Measurements from ENCODE around the gene UBE2O.

Gene UBE2O

GRCh38 chr17:76441686-76442340 is 11.1 kb downstream of the UBE2O start:
- H3K27me3 ChIP-seq (replicated peaks; ENCODE audit: insufficient read depth, low read length): no peaks in the 10 kb centered on the region
- H4K20me1 ChIP-seq (ENCODE audit: insufficient read depth, low read length): peaks cover 25% of the 10 kb centered on the region
- no peak for DNase-seq
- H2AFZ ChIP-seq (ENCODE audit: low read length): no peak overlapping the region
- TF ChIP-seq, protein P1, sequence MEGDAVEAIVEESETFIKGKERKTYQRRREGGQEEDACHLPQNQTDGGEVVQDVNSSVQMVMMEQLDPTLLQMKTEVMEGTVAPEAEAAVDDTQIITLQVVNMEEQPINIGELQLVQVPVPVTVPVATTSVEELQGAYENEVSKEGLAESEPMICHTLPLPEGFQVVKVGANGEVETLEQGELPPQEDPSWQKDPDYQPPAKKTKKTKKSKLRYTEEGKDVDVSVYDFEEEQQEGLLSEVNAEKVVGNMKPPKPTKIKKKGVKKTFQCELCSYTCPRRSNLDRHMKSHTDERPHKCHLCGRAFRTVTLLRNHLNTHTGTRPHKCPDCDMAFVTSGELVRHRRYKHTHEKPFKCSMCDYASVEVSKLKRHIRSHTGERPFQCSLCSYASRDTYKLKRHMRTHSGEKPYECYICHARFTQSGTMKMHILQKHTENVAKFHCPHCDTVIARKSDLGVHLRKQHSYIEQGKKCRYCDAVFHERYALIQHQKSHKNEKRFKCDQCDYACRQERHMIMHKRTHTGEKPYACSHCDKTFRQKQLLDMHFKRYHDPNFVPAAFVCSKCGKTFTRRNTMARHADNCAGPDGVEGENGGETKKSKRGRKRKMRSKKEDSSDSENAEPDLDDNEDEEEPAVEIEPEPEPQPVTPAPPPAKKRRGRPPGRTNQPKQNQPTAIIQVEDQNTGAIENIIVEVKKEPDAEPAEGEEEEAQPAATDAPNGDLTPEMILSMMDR (IDR thresholded peaks at IDR 0.05; ENCODE audit: low read length): no peak
- TF ChIP-seq EZH2 (optimal IDR thresholded peaks at IDR 0.05; ENCODE audit: low read depth, low read length) (no peak), EZH2phosphoT487 (IDR thresholded peaks at IDR 0.05; ENCODE audit: low read length) (no peak)
- no peak overlapping the region for H3K27ac ChIP-seq (ENCODE audit: low read length)
- no peaks in the 10 kb centered on the region for H3F3A ChIP-seq (ENCODE audit: insufficient read depth, low read length)
- no peak overlapping the region for H3K4me2 ChIP-seq (ENCODE audit: low read depth, low read length)
- H3K9me2 ChIP-seq (replicated peaks; ENCODE audit: insufficient read depth, low read length): no peaks in the 10 kb centered on the region
- no peaks in the 10 kb centered on the region; the same call in 1 of the 2 replicates for H3K4me1 ChIP-seq (ENCODE audit: low read length)
- no peaks in the 10 kb centered on the region for H3K36me3 ChIP-seq (replicated peaks; ENCODE audit: insufficient read depth, low read length)
- no peak overlapping the region for H3K9ac ChIP-seq (ENCODE audit: low read length)
- no peak overlapping the region for H3K4me3 ChIP-seq (ENCODE audit: low read length)
- H3K79me2 ChIP-seq (ENCODE audit: low read length): peaks cover 97% of the 10 kb centered on the region
- no peaks in the 10 kb centered on the region for H3K9me3 ChIP-seq (replicated peaks; ENCODE audit: insufficient read depth, low read length)

- Histone ChIP-seq H3K36me3 (replicated peaks; ENCODE audit: insufficient read depth, low read length) (no peaks in the 10 kb centered on the region), H3K9me2 (replicated peaks; ENCODE audit: insufficient read depth, low read length) (no peaks in the 10 kb centered on the region), H4K20me1 (ENCODE audit: insufficient read depth, low read length) (peaks cover 18% of the 10 kb centered on the region), H3K9ac (ENCODE audit: low read length) (no peak overlapping the region), H3K27ac (ENCODE audit: low read length) (no peak overlapping the region), H3K4me3 (ENCODE audit: low read length) (no peak overlapping the region), H3K27me3 (replicated peaks; ENCODE audit: insufficient read depth, low read length) (no peaks in the 10 kb centered on the region), H3K4me2 (ENCODE audit: low read depth, low read length) (no peak overlapping the region), H3F3A (ENCODE audit: insufficient read depth, low read length) (no peaks in the 10 kb centered on the region), H3K79me2 (ENCODE audit: low read length) (peaks cover 95% of the 10 kb centered on the region), H3K9me3 (replicated peaks; ENCODE audit: insufficient read depth, low read length) (no peaks in the 10 kb centered on the region), H3K4me1 (ENCODE audit: low read length) (no peaks in the 10 kb centered on the region; the same call in 1 of the 2 replicates), H2AFZ (ENCODE audit: low read length) (no peak overlapping the region)
- TF ChIP-seq, protein P1 (IDR thresholded peaks at IDR 0.05; ENCODE audit: low read length): no peak
- TF ChIP-seq EZH2 (optimal IDR thresholded peaks at IDR 0.05; ENCODE audit: low read depth, low read length) (no peak), EZH2phosphoT487 (IDR thresholded peaks at IDR 0.05; ENCODE audit: low read length) (no peak)
- DNase-seq: no peak
These were observed 12.1 kb downstream of the UBE2O start for GRCh38 chr17:76440751-76441362.

GRCh38 chr17:76439314-76439928 is 13.5 kb downstream of the UBE2O start:
- Histone ChIP-seq H3K9ac (ENCODE audit: low read length) (no peak overlapping the region), H3K4me1 (ENCODE audit: low read length) (no peaks in the 10 kb centered on the region; the same call in 1 of the 2 replicates), H3K36me3 (replicated peaks; ENCODE audit: insufficient read depth, low read length) (no peaks in the 10 kb centered on the region), H3K9me2 (replicated peaks; ENCODE audit: insufficient read depth, low read length) (no peaks in the 10 kb centered on the region), H4K20me1 (ENCODE audit: insufficient read depth, low read length) (peaks cover 11% of the 10 kb centered on the region), H3K79me2 (ENCODE audit: low read length) (peaks cover 95% of the 10 kb centered on the region), H3K27ac (ENCODE audit: low read length) (no peak overlapping the region), H3K27me3 (replicated peaks; ENCODE audit: insufficient read depth, low read length) (no peaks in the 10 kb centered on the region), H3K9me3 (replicated peaks; ENCODE audit: insufficient read depth, low read length) (no peaks in the 10 kb centered on the region), H3K4me2 (ENCODE audit: low read depth, low read length) (no peak overlapping the region), H2AFZ (ENCODE audit: low read length) (no peak overlapping the region), H3F3A (ENCODE audit: insufficient read depth, low read length) (no peaks in the 10 kb centered on the region), H3K4me3 (ENCODE audit: low read length) (no peak overlapping the region)
- TF ChIP-seq, protein P1 (IDR thresholded peaks at IDR 0.05; ENCODE audit: low read length): no peak
- no peak for TF ChIP-seq EZH2 (optimal IDR thresholded peaks at IDR 0.05; ENCODE audit: low read depth, low read length)
- TF ChIP-seq EZH2phosphoT487 (IDR thresholded peaks at IDR 0.05; ENCODE audit: low read length): no peak
- no peak for DNase-seq

All from MM.1S (cell line).